Activated naive CD8-positive, alpha-beta T cell treated with anti-CD3 and anti-CD28 coated beads for 36 hours (primary cell): ENCODE measurements around the gene SPDYE3. TPM values are rescaled to one million over a fixed set of nuclear protein-coding genes. Genes with fewer than 3 reads are reported as not detected.
"Not testable (repeated sequence)": the region's sequence is repeated elsewhere in the genome, so short reads cannot be mapped to it uniquely, and the experiment has no call there.

Experiments used
- DNase-seq: peaks from one replicate; pipeline ENCODE4 v3.0.0; 2021
- H3K27ac Mint-ChIP-seq: one replicate; pipeline ENCODE4 v1.8.0; 2022; ENCODE audit warnings: mild to moderate bottlenecking, moderate library complexity, mixed read lengths
- H3K27me3 Mint-ChIP-seq: one replicate; pipeline ENCODE4 v1.8.0; 2022; ENCODE audit warnings: mild to moderate bottlenecking, mixed read lengths
- H3K36me3 Mint-ChIP-seq: one replicate; pipeline ENCODE4 v1.8.0; 2021; ENCODE audit warnings: mild to moderate bottlenecking, mixed read lengths
- H3K4me1 Mint-ChIP-seq: one replicate; pipeline ENCODE4 v1.8.0; 2021; ENCODE audit warnings: mixed read lengths
- H3K4me3 Mint-ChIP-seq: one replicate; pipeline ENCODE4 v1.8.0; 2022; ENCODE audit warnings: mild to moderate bottlenecking, moderate library complexity, mixed read lengths
- H3K9me3 Mint-ChIP-seq: one replicate; pipeline ENCODE4 v1.8.0; 2022; ENCODE audit warnings: mixed read lengths
- total RNA-seq, 2 experiments: library from RNA; stranded (reverse); gene quantifications; one replicate each; pipeline ENCODE4 v1.2.3, GENCODE V29; 2021

Gene SPDYE3
- total RNA-seq, 2 experiments from 2014 or later, result not detected

DNA sequence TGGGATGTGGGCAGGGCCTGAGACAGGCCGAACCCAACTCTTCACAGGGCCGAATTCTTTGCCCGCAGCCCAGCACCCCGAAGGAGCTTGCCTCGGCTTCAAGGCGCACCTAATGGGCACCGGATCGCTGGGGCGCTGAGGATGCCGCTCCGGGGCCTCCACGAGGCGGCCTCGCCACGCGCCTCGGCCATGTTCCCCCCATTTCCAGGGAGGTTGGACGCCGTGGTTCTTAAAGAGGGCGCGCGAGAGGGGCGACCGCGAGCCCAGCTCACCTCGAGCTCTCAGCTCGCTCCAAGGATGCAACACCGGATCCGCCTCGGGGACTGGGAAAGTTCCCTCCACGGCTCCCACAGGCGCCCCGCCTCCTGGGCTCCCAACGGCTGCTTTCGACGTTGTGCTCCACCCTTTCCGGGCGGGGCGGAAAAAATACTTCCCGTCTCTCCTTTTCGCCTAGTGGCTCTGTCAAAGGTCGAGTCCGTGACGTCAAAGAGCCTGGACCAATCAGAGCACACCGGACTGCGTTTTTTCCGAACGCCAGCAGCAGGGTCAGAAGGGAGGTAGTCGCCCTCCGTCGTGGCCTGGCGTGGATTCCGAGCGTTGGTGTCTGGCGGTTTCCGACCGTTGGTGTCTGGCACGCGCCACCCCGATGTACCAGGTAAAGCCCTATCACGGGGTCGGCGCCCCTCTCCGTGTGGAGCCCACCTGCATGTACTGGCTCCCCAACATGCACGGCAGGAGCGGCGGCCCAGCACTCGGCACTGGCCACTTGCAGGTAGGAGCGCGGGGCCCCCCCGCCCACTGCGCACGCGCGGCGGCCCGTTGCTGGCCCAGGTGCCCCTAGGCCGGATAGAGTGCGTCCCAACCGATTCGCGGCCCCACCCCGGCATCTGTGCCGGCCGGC, 28.3 kb downstream of the SPDYE3 start:
- H3K4me3 Mint-ChIP-seq, result peak overlapping the region; percentile 92

DNA sequence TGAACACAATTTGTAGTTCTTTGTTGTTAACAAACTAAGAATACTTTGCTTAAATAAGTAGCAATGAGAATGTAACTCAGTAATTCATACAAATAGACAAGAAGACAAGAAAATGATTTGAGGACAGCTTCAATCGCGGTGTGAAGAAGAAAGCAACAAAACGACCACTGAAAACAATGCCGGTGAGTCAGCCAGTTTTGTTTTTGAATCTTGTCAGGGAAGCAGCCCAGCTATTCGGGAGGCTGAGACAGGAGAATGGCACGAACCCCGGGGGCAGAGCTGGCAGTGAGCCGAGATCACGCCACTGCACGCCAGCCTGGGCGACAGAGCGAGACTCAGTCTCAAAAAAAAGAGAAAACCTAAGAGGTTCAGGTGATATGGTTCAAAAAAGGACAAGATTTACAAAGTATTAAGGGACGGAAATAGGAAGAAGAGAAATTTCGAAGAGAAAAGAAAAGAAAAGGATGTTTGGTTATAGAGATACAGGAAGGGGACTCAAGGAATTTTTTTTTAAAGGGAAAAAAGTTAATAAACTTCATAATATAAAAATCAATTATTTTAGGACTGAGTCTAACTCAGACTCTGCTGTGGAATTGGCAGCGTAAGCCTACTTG, 30.7 kb downstream of the SPDYE3 start:
- Mint-ChIP-seq H3K4me1 (peaks cover 37% of the 10 kb centered on the region), H3K36me3 (peaks cover 31% of the 10 kb centered on the region)

More for the DNA sequence above, 28.3 kb downstream of the SPDYE3 start:
- peak; percentile 87 for DNase-seq
- Mint-ChIP-seq H3K27ac (peak overlapping the region; percentile 96), H3K36me3 (peaks cover 21% of the 10 kb centered on the region), H3K4me1 (peaks cover 20% of the 10 kb centered on the region)
- H3K9me3 Mint-ChIP-seq, H3K27me3 Mint-ChIP-seq: not testable (repeated sequence)

DNA sequence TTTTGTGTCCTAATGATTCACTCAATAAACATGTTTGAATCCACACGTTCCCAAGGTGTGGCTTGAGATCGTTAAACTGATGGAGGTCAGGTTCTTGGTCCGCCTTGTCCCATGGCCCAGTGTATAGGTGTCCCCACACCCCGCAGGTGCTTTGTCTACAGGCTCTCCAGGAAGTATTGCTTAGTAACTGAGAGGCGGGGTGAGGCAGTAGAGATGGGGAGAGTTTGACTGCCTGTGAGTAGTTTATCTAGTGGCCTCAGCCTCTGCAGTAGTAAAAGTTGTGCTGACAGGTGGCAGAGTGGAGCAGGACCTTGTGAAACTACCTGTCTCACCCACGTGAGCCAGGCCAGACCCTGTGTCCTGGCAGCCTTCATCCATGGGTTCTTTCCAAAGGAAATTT, 33.8 kb downstream of the SPDYE3 start:
- not testable (repeated sequence) for DNase-seq, H3K4me3 Mint-ChIP-seq, H3K9me3 Mint-ChIP-seq, H3K27me3 Mint-ChIP-seq
- Mint-ChIP-seq H3K27ac (peak overlapping the region; percentile 46), H3K36me3 (peaks cover 39% of the 10 kb centered on the region), H3K4me1 (peaks cover 48% of the 10 kb centered on the region)

More for the DNA sequence above, 30.7 kb downstream of the SPDYE3 start:
- H3K27ac Mint-ChIP-seq, result peak overlapping the region; percentile 68
- H3K27me3 Mint-ChIP-seq, DNase-seq, H3K9me3 Mint-ChIP-seq: not testable (repeated sequence)
- peak overlapping the region; percentile 14 for H3K4me3 Mint-ChIP-seq

DNA sequence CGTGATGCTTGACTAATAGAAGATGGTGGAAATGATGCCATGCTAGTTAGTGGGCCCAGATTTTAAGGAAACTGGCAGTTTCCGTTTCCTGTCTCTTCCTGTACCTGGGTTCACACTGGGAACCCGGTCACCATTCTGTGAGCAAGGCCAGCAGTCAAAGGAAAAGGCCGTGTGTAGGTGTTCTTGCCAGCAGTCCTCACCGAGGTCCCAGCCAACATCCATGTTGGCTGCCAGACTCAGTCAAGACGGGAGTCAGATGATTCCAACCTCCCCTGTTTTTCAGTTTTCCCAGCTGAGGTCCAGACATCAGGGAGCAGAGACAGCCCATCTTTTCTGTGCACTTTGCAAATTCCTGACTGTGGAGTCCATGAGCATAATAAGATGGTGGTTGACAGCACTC, 35.3 kb downstream of the SPDYE3 start:
- Mint-ChIP-seq H3K36me3 (peaks cover 42% of the 10 kb centered on the region), H3K9me3 (no peaks in the 10 kb centered on the region), H3K27me3 (no peaks in the 10 kb centered on the region), H3K27ac (peak overlapping the region; percentile 39), H3K4me1 (peaks cover 43% of the 10 kb centered on the region), H3K4me3 (no peak overlapping the region)
- DNase-seq, result no peak

DNA sequence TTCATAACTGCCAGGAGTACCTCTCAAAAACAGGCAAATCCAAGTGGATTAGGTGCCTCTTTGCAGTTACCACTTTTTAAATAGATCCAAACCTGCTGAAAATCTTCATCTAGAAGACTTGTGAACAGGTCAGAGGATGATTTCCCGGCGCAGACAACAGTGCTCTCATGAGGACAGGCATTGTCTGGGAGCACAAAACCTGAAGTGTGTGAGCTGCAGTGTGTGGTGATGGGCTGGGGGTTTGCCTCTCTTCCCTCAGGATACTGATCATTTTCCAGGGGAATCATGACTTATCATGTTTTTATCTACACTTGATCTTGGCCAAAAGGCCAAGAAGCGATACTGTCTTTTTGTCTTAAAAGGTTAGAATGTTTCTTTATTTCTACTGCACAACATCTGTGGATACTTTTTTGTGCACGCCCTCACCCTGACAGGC, 36.6 kb downstream of the SPDYE3 start:
- not testable (repeated sequence) for H3K27me3 Mint-ChIP-seq, H3K9me3 Mint-ChIP-seq, H3K4me3 Mint-ChIP-seq, DNase-seq
- Mint-ChIP-seq H3K4me1 (peaks cover 35% of the 10 kb centered on the region), H3K27ac (peak overlapping the region; percentile 92), H3K36me3 (peaks cover 40% of the 10 kb centered on the region)

DNA sequence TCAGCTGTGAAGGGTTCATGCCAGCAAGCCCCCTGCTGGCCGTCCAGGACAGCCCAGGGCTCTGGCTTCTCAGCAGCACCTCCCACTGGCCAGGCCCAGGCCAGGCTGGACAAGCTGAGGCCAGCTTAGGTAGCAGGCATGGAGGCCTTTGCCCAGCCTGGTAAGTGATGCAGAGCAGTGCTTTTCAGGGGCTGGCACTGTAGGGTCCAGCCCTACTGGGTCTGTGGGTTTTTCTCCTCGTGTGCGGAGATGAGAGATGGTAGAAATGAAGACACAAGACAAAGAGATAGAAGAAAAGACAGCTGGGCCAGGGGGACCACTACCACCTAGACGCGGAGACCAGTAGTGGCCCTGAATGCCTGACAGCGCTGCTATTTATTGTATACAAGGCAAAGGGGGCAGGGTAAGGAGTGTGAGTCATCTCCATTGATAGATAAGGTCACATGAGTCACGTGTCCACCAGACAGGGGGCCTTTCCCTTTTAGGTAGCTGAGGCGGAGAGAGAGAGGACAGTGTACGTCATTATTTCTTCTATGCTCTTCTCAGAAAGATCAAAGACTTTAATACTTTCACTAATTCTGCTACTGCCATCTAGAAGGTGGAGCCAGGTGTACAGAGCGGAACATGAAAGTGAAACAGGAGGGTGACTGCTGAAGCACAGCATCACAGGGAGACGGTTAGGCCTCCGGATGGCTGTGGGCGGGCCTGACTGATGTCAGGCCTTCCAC, 37.2 kb downstream of the SPDYE3 start:
- peaks cover 36% of the 10 kb centered on the region for H3K4me1 Mint-ChIP-seq
- not testable (repeated sequence) for H3K27me3 Mint-ChIP-seq, H3K9me3 Mint-ChIP-seq
- peak overlapping the region; percentile 49 for H3K4me3 Mint-ChIP-seq
- DNase-seq, result peak; percentile 81
- peaks cover 38% of the 10 kb centered on the region for H3K36me3 Mint-ChIP-seq
- H3K27ac Mint-ChIP-seq, result peak overlapping the region; percentile 92

DNA sequence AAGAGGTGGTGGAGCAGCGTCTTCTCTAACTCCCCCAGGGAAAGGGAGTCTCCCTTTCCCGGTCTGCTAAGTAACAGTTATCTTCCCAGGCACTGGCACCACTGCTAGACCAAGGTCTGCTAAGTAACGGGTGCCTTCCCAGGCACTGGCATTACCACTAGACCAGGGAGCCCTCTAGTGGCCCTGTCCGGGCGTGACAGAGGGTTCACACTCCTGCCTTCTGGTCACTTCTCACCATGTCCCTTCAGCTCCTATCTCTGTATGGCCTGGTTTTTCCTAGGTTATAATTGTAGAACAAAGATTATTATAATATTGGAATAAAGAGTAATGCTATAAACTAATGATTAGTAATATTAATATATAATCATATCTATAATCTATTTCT, 37.8 kb downstream of the SPDYE3 start:
- not testable (repeated sequence) for H3K9me3 Mint-ChIP-seq, H3K4me3 Mint-ChIP-seq, H3K27me3 Mint-ChIP-seq
- H3K36me3 Mint-ChIP-seq, result peaks cover 38% of the 10 kb centered on the region
- H3K27ac Mint-ChIP-seq, result peak overlapping the region; percentile 92
- peak; percentile 67 for DNase-seq
- peaks cover 38% of the 10 kb centered on the region for H3K4me1 Mint-ChIP-seq

DNA sequence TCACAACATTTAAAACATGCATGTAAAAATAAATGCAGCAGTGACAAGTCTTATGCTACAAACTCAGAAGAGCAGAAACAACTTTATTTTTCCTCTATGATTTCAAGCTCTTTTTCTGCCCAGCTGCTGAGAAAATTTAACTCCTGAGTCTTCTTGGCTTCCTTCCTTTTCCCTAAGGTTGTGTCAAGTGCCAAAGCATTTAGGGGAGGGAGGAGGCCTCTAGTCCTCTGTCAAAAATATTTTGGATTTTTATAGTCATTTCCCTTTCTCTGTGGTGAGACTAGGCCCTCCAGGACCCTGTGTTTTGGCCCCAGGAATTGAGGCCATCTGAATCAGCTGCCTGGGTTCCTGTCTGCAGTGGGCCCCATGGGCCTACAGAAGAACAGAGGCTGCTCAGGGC, 39.4 kb downstream of the SPDYE3 start:
- Mint-ChIP-seq H3K27me3 (no peaks in the 10 kb centered on the region), H3K9me3 (no peaks in the 10 kb centered on the region), H3K27ac (peak overlapping the region; percentile 52), H3K4me3 (no peak overlapping the region), H3K4me1 (peaks cover 43% of the 10 kb centered on the region), H3K36me3 (peaks cover 46% of the 10 kb centered on the region)
- DNase-seq, result no peak

DNA sequence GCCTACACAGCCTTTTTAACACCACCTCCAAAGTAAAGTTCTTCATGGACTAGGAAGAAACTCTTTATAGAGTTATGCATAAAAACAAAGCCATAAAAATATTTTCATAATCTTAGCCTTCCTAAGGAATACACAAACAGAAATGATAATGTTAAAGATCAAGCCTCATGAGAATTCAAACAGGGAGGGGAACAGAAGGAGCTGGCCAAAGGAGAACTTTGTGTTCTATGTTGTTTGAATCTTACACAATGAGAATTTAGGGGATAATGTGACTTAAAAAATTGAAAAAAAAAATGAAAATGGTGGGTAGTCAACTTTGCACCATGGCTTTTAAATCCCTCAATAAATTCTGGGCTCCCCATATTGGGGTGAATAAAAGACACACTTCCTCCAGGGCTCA, 41.3 kb downstream of the SPDYE3 start:
- peaks cover 40% of the 10 kb centered on the region for H3K4me1 Mint-ChIP-seq
- no peaks in the 10 kb centered on the region for H3K9me3 Mint-ChIP-seq
- no peak overlapping the region for H3K4me3 Mint-ChIP-seq
- peaks cover 46% of the 10 kb centered on the region for H3K36me3 Mint-ChIP-seq
- no peak for DNase-seq
- peak overlapping the region; percentile 38 for H3K27ac Mint-ChIP-seq
- H3K27me3 Mint-ChIP-seq, result no peaks in the 10 kb centered on the region

DNA sequence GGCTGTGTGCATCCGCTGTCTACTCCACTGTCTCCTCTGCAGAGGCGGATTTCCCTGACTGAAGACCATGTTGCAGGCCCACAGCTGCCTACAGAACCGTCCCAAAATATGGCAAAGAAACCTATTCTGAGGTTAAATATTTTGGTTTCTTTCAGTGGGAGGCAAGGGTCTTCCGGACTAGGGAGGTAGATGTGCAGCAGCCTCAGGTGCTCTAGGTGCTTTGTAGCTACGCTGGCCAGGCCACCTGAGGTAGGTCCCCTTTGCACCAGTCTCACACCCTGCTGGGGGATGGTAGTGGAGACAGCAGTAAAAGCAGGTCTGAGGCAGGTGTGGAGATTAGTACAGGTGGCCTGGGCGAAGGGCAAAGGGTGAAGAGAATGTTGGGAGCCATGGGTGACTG, 42.3 kb downstream of the SPDYE3 start:
- no peak overlapping the region for H3K4me3 Mint-ChIP-seq
- no peak overlapping the region for H3K27ac Mint-ChIP-seq
- H3K4me1 Mint-ChIP-seq, result peaks cover 35% of the 10 kb centered on the region
- no peaks in the 10 kb centered on the region for H3K27me3 Mint-ChIP-seq
- H3K9me3 Mint-ChIP-seq, result no peaks in the 10 kb centered on the region
- H3K36me3 Mint-ChIP-seq, result peaks cover 44% of the 10 kb centered on the region
- DNase-seq, result no peak

DNA sequence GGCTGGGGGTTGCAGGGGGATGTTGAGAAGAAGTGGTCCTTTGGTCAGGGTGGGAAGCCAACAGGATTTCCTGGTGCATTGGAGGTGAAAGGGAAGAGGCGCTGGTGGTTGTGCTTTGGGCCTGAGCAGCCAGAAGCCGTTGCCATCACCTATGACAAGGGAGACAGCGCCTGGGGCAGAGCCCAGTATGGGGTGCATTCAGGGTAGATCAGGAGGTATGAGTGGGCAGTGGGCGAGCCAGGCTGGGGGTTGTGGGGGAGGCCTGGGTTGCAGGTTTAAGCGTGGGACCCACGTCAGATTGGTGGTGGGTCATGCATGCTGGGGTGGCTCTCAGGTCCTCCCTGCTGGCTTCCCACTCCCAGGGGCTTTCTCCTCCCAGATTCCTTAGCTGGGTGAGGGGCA, 44.2 kb downstream of the SPDYE3 start:
- Mint-ChIP-seq H3K9me3 (no peaks in the 10 kb centered on the region), H3K4me1 (peaks cover 31% of the 10 kb centered on the region), H3K4me3 (peak overlapping the region; percentile 48), H3K36me3 (peaks cover 42% of the 10 kb centered on the region), H3K27me3 (no peaks in the 10 kb centered on the region), H3K27ac (peak overlapping the region; percentile 79)
- no peak for DNase-seq

DNA sequence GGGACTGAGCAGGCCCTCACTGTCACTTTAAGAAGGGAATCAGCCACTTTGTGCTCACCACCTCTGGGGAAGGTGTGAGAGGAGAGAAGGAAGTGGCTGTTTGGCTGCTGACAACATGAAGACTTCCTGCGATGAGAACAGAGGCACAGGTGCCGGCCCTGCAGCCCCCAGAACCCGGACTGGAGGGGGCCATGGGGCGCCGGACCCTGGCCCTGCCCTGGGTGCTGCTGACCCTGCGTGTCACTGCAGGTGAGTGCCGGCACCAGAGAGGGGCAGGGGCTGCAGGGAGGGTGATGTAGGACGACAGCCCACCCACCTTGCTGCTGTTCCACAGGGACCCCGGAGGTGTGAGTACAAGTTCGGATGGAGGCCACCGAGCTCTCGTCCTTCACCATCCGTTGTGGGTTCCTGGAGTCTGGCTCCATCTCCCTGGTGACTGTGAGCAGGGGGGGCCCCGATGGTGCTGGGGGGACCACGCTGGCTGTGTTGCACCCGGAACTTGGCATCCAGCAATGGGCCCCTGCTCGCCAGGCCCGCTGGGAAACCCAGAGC, 44.8 kb downstream of the SPDYE3 start:
- H3K27me3 Mint-ChIP-seq, DNase-seq, H3K9me3 Mint-ChIP-seq: not testable (repeated sequence)
- peaks cover 31% of the 10 kb centered on the region for H3K4me1 Mint-ChIP-seq
- H3K36me3 Mint-ChIP-seq, result peaks cover 41% of the 10 kb centered on the region
- H3K4me3 Mint-ChIP-seq, result peak overlapping the region; percentile 29
- H3K27ac Mint-ChIP-seq, result peak overlapping the region; percentile 88

DNA sequence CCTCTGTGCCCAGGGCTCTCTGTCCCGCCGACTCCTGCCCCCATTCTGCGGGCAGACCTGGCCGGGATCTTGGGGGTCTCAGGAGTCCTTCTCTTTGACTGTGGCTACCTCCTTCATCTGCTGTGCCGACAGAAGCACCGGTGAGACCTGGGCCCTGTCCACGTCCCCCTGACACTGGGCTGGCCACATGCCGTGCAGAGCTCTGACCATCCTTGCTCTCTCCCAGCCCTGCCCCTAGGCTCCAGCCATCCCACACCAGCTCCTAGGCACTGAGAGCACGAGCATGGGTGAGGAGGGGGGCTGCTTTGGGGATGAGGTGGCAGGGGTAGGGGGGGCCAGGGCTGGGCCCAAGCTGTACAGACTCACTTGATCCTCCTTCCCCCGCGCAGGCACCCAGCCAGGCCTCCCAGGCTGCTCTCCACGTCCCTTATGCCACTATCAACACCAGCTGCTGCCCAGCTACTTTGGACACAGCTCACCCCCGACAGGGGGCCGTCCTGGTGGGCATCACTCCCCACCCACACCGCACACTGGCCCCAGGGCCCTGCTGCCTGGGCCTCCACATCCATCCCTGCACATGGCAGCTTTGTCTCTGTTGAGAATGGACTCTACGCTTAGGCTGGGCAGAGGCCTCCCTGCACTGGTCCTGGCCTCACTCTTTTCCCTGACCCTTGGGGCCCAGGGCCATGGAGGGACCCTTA, 45.6 kb downstream of the SPDYE3 start:
- peak overlapping the region; percentile 88 for H3K27ac Mint-ChIP-seq
- no peaks in the 10 kb centered on the region for H3K27me3 Mint-ChIP-seq
- peaks cover 31% of the 10 kb centered on the region for H3K4me1 Mint-ChIP-seq
- no peaks in the 10 kb centered on the region for H3K9me3 Mint-ChIP-seq
- peaks cover 37% of the 10 kb centered on the region for H3K36me3 Mint-ChIP-seq
- H3K4me3 Mint-ChIP-seq, result peak overlapping the region; percentile 14
- DNase-seq, result no peak

DNA sequence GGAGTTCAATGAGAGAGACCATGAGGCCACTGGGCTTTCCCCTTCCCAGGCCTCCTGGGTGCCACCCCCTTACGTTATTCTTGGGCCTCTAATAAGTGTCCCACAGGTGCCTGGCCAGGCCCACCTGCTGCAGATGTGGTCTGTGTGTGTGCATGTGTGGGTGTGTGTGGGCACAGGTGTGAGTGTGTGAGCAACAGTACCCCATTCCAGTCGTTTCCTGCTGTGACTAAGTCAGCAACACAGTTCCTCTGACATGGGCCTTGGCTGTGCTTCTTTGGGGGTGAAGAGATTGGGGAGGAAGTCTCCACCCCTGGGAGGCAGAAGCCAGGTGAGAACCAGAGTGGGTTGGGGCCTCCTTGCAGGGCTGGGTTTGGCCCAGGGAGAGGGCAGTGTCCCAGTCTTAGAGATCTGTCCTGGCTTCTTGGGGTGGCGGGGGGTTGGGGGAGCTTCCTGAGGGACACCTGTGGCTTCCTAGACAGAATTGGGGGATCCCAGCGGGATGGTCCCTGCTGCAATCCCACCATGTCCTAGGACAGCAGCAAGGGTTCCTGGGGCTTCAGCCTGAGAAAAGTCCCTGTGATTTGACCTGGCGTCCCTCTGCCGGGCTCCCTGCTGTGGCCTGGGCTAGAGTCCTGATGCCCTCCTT, 46.3 kb downstream of the SPDYE3 start:
- H3K4me3 Mint-ChIP-seq, result peak overlapping the region; percentile 14
- peak; percentile 61 for DNase-seq
- peaks cover 31% of the 10 kb centered on the region for H3K4me1 Mint-ChIP-seq
- no peaks in the 10 kb centered on the region for H3K9me3 Mint-ChIP-seq
- no peaks in the 10 kb centered on the region for H3K27me3 Mint-ChIP-seq
- H3K27ac Mint-ChIP-seq, result peak overlapping the region; percentile 88
- peaks cover 34% of the 10 kb centered on the region for H3K36me3 Mint-ChIP-seq
